ENCODE data around the gene GALNT2. TPM values are rescaled to one million over a fixed set of nuclear protein-coding genes. Genes with fewer than 3 reads are reported as not detected.
A peak's percentile ranks its signal among the peaks of the same experiment; 100 is the strongest.

The GALNT2 gene
- total and polyA plus RNA-seq, 9 of the 15 experiments (the other 6 are each of a cell fraction or from before 2014, with no cell fraction given): 1.6 to 106 (median 51.9) TPM

- TF ChIP-seq E2F8 (IDR thresholded peaks at IDR 0.05; ENCODE audit: low read depth, partially characterized antibody): no peak
- no peak for TF ChIP-seq HMGXB4 (CRISPR knock-in tag; IDR thresholded peaks at IDR 0.05)
- no peak for TF ChIP-seq SRSF1 (IDR thresholded peaks at IDR 0.05; ENCODE audit: low read depth, low read length)
- no peak for TF ChIP-seq ETS1 (conservative IDR thresholded peaks at IDR 0.05; ENCODE audit: control insufficient read depth, low read depth, low read length)
- no peak for TF ChIP-seq NCOA2 (IDR thresholded peaks at IDR 0.05; ENCODE audit: partially characterized antibody in 2 of 2)
- TF ChIP-seq TFE3 (CRISPR knock-in tag; IDR thresholded peaks at IDR 0.05): no peak
- no peak for TF ChIP-seq ZFX (CRISPR knock-in tag; IDR thresholded peaks at IDR 0.05)
- TF ChIP-seq ATF4 (CRISPR knock-in tag; IDR thresholded peaks at IDR 0.05): no peak
- TF ChIP-seq ZNF12 (CRISPR knock-in tag; IDR thresholded peaks at IDR 0.05): no peak
- no peak for TF ChIP-seq RBM22 (IDR thresholded peaks at IDR 0.05; ENCODE audit: low read depth, low read length, poor library complexity, severe bottlenecking)
- no peak for TF ChIP-seq CSDE1 (IDR thresholded peaks at IDR 0.05)
- no peak for TF ChIP-seq ZNF133 (CRISPR knock-in tag; IDR thresholded peaks at IDR 0.05)
- peak; percentile 39; the same call in 1 of the 2 replicates for TF ChIP-seq CLOCK (CRISPR knock-in tag; IDR thresholded peaks at IDR 0.05; ENCODE audit: borderline replicate concordance)
- no peak for TF ChIP-seq CBX5 (IDR thresholded peaks at IDR 0.05; ENCODE audit: borderline replicate concordance, low read depth)
These were observed 59.6 kb downstream of the GALNT2 start (continued) for GRCh38 chr1:230126529-230127104.

All from K562 (cell line).